ENCODE measurements around the gene IL16. TPM values are rescaled to one million over a fixed set of nuclear protein-coding genes. Genes with fewer than 3 reads are reported as not detected.

Gene IL16
- total RNA-seq, 1 donor from 2014 or later = 0.79 TPM

GRCh38 chr15:81302701-81303109 is 106.0 kb downstream of the IL16 start:
- Histone ChIP-seq H3K36me3 (ENCODE audit: control insufficient read depth, insufficient read depth, low read length) (no peaks in the 10 kb centered on the region), H3K27me3 (ENCODE audit: control insufficient read depth, insufficient read depth, low read length) (no peaks in the 10 kb centered on the region), H3K4me3 (ENCODE audit: low read depth, low read length) (no peak overlapping the region)
- DNase-seq (ENCODE audit: low read depth) (no peak), FAIRE-seq (no peak)
- no peak for TF ChIP-seq CTCF (IDR thresholded peaks at IDR 0.05; ENCODE audit: insufficient read depth, low read length, severe bottlenecking)

- H3K4me3 ChIP-seq (ENCODE audit: low read depth, low read length) = no peak overlapping the region
- peak; percentile 23 for DNase-seq (ENCODE audit: low read depth)
- no peaks in the 10 kb centered on the region for H3K27me3 ChIP-seq (ENCODE audit: control insufficient read depth, insufficient read depth, low read length)
- no peaks in the 10 kb centered on the region for H3K36me3 ChIP-seq (ENCODE audit: control insufficient read depth, insufficient read depth, low read length)
- TF ChIP-seq CTCF (IDR thresholded peaks at IDR 0.05; ENCODE audit: insufficient read depth, low read length, severe bottlenecking) = no peak
- peak; percentile 40 for FAIRE-seq
These were observed 106.9 kb downstream of the IL16 start for GRCh38 chr15:81303244-81304225.

- H3K36me3 ChIP-seq (ENCODE audit: control insufficient read depth, insufficient read depth, low read length) = no peaks in the 10 kb centered on the region
- DNase-seq (ENCODE audit: low read depth) (peak; percentile 82), FAIRE-seq (no peak)
- no peaks in the 10 kb centered on the region for H3K27me3 ChIP-seq (ENCODE audit: control insufficient read depth, insufficient read depth, low read length)
- no peak overlapping the region for H3K4me3 ChIP-seq (ENCODE audit: low read depth, low read length)
- no peak for TF ChIP-seq CTCF (IDR thresholded peaks at IDR 0.05; ENCODE audit: insufficient read depth, low read length, severe bottlenecking)
These were observed 107.5 kb downstream of the IL16 start for GRCh38 chr15:81304226-81304625.

- DNase-seq (ENCODE audit: low read depth) = no peak
- TF ChIP-seq CTCF (IDR thresholded peaks at IDR 0.05; ENCODE audit: insufficient read depth, low read length, severe bottlenecking) = no peak
- Histone ChIP-seq H3K36me3 (ENCODE audit: control insufficient read depth, insufficient read depth, low read length) (peaks cover 11% of the 10 kb centered on the region), H3K4me3 (ENCODE audit: low read depth, low read length) (no peak overlapping the region), H3K27me3 (ENCODE audit: control insufficient read depth, insufficient read depth, low read length) (no peaks in the 10 kb centered on the region)
- no peak for FAIRE-seq
These were observed 111.6 kb downstream of the IL16 start for GRCh38 chr15:81308260-81308659.

- no peak for FAIRE-seq
- no peak for DNase-seq (ENCODE audit: low read depth)
- peaks cover 11% of the 10 kb centered on the region for H3K36me3 ChIP-seq (ENCODE audit: control insufficient read depth, insufficient read depth, low read length)
- TF ChIP-seq CTCF (IDR thresholded peaks at IDR 0.05; ENCODE audit: insufficient read depth, low read length, severe bottlenecking) = no peak
- no peak overlapping the region for H3K4me3 ChIP-seq (ENCODE audit: low read depth, low read length)
- no peaks in the 10 kb centered on the region for H3K27me3 ChIP-seq (ENCODE audit: control insufficient read depth, insufficient read depth, low read length)
These were observed 113.2 kb downstream of the IL16 start for GRCh38 chr15:81309647-81310450.

All from bronchial epithelial cell (primary cell).